ENCODE measurements around the gene DENND1B.
A peak's percentile ranks its signal among the peaks of the same experiment; 100 is the strongest.

Gene DENND1B, protein sequence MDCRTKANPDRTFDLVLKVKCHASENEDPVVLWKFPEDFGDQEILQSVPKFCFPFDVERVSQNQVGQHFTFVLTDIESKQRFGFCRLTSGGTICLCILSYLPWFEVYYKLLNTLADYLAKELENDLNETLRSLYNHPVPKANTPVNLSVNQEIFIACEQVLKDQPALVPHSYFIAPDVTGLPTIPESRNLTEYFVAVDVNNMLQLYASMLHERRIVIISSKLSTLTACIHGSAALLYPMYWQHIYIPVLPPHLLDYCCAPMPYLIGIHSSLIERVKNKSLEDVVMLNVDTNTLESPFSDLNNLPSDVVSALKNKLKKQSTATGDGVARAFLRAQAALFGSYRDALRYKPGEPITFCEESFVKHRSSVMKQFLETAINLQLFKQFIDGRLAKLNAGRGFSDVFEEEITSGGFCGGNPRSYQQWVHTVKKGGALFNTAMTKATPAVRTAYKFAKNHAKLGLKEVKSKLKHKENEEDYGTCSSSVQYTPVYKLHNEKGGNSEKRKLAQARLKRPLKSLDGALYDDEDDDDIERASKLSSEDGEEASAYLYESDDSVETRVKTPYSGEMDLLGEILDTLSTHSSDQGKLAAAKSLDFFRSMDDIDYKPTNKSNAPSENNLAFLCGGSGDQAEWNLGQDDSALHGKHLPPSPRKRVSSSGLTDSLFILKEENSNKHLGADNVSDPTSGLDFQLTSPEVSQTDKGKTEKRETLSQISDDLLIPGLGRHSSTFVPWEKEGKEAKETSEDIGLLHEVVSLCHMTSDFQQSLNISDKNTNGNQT

DNA sequence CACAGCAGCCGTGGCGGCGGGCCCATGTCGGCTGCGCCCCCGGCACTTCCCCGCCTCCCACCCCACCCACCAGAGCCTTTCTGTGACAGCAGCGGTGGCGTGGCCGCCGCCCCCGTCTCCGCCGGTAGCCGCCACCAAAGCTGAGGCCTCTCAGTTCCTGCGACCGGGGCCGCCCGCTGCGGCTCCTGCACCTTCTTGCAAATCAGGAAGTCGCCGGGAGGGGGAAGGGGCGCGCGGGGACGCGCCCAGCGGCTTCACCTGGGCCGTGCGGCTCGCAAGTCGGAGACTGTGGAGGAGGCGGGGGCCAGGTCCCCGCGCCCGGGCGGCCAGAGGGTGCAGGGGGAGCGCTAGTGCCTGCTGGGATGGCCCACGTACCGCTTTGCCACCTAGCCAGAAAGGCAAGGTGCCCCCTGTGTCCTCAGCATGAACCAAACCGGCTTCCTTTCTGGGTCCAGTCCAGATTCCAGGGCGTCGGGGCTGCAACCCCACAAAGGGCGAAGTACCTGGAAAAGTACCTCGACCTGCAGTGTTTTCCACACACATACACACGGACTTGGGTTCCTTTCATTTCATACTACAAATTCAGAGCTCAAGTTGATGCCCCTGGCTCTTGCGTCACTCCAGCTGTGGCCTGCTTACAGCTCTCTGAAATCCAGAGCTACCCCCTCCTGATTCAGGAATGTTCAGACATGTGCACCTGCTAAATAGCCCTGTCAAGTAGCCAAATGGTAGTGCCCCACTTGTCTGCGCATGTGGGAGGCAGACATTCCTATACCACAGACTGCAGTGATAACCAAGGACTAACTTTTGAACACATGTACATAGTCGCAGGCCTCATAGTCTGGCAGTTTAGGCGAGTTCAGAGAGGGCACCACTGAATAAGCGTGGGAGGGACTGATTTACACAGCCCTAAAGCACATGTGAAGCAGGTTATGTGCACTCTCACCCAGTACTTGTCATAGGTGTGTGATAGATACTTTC lies at the start of gene DENND1B:
Gene DENND1B (minus strand): TSS at position 199 of the 981 bp plus-strand sequence. CDS start 325 bp downstream, outside the sequence.
- Mint-ChIP-seq H3K4me1 (ENCODE audit: low read depth) (peaks cover 72% of the 10 kb centered on the region), H3K27me3 (no peaks in the 10 kb centered on the region), H3K36me3 (ENCODE audit: low read depth) (peaks cover 12% of the 10 kb centered on the region), H3K4me3 (peak within 1 kb of the TSS; percentile 92), H3K9me3 (no peaks in the 10 kb centered on the region), H3K27ac (peak within 1 kb of the TSS; percentile 100)

GRCh38 chr1:197814306-197814705 lies 39.0 kb upstream of the DENND1B start:
- Mint-ChIP-seq H3K36me3 (ENCODE audit: low read depth) (no peaks in the 10 kb centered on the region), H3K4me3 (no peak overlapping the region), H3K9me3 (no peaks in the 10 kb centered on the region), H3K27me3 (no peaks in the 10 kb centered on the region), H3K27ac (no peak overlapping the region), H3K4me1 (ENCODE audit: low read depth) (no peaks in the 10 kb centered on the region)

DNA sequence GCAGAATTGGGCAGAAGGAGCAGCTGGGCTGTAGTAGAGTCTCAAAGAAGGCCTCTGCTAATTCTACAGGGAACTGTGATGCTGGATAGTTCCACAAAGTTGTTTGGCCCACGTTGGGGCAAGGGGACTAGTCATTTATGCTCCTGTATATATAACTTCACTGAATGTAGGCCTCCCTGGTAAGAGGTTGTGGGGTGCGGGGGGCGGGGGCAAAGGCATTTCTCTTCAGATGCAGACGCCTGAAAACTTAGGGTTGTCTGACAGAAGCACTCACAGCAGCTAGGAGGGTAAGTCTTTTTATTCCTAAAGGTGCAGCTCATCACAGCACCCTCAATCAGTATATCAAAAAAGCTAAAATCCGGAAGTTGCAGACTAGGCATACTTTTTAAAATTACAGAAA lies 38.5 kb upstream of the DENND1B start:
- Mint-ChIP-seq H3K4me1 (ENCODE audit: low read depth) (no peaks in the 10 kb centered on the region), H3K27ac (no peak overlapping the region), H3K36me3 (ENCODE audit: low read depth) (no peaks in the 10 kb centered on the region), H3K27me3 (no peaks in the 10 kb centered on the region), H3K4me3 (no peak overlapping the region), H3K9me3 (no peaks in the 10 kb centered on the region)

- Mint-ChIP-seq H3K4me1 (ENCODE audit: low read depth) (peaks cover 7% of the 10 kb centered on the region), H3K27me3 (no peaks in the 10 kb centered on the region), H3K4me3 (no peak overlapping the region), H3K27ac (no peak overlapping the region), H3K36me3 (ENCODE audit: low read depth) (no peaks in the 10 kb centered on the region), H3K9me3 (no peaks in the 10 kb centered on the region)
These were observed 36.5 kb upstream of the DENND1B start for GRCh38 chr1:197811769-197812168.

DNA sequence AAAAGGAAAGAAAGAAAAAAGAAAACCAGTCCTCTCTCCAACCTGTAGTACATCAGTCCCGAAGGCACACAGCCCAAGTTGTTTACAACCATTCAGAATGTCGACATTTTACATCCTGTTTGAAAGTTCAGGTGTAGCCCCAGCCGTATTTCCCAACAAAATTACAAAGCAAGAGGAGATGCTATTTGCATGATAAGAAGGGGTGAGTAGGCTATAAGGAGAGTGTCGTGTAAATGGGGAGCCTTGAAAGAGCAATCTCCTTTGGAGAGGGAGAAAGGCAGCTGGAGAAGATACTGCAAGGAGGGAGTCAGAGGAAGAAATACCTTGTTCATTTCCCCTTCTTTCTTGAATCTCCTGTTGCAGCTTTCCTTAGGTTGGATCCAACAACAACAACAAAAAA lies 35.5 kb upstream of the DENND1B start:
- no peaks in the 10 kb centered on the region for H3K36me3 Mint-ChIP-seq (ENCODE audit: low read depth)
- no peaks in the 10 kb centered on the region for H3K9me3 Mint-ChIP-seq
- H3K4me1 Mint-ChIP-seq (ENCODE audit: low read depth) = peaks cover 13% of the 10 kb centered on the region
- no peak overlapping the region for H3K4me3 Mint-ChIP-seq
- no peaks in the 10 kb centered on the region for H3K27me3 Mint-ChIP-seq
- H3K27ac Mint-ChIP-seq = no peak overlapping the region

DNA sequence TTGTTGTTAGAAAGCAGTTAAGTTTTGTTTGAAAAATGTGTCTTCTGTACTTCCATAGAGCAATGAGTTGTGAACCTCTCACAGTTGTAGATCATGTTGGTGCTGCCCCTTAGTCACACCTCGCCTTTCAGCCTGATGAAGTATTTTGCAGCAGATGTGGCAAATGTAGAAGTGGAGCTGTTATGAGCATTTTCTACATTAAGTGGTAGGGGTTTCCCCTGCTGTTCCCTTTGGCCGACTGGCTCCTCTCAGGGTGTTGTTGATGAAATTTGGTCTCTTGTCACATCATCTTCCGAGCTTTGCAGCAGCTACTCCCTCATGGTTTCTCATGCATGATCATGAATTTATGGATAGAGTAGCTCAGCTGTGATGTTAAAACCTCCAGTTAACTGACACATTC lies 33.6 kb upstream of the DENND1B start:
- H3K27me3 Mint-ChIP-seq = no peaks in the 10 kb centered on the region
- no peak overlapping the region for H3K27ac Mint-ChIP-seq
- no peaks in the 10 kb centered on the region for H3K36me3 Mint-ChIP-seq (ENCODE audit: low read depth)
- H3K9me3 Mint-ChIP-seq = no peaks in the 10 kb centered on the region
- H3K4me1 Mint-ChIP-seq (ENCODE audit: low read depth) = peaks cover 13% of the 10 kb centered on the region
- no peak overlapping the region for H3K4me3 Mint-ChIP-seq

DNA sequence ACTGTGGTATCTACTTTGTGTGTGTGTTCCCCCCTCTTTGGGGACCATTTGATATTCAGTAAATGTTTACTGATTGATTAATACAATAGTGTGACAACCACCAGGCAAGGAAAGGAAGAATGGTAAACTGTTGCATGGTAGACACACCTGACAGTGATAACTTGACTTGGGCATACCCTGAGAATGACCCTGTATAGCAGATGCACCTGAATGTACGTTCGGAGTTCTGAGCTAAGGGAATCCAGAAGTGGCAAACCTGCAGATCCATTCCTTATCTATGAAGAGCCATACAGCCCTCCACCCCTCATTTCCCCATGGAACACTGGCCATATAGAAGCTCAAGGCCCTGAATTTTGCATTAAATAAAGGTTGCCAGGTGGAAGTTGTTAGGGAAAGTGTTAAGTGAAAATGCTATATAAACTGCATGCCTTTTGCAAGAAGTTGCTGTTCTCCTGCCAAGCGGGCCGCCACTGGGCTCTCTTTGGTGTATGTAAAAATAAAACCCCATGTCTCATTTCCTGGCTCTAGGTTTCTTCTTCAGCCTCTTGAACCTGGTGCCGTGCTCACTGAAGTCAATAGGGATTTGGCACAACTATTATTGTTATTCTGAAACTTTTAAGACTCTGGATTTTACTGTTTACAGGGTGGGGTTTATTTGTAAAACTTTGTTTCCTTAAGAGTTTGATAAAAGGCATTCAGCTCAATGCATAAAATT lies 32.6 kb upstream of the DENND1B start:
- Mint-ChIP-seq H3K27me3 (no peaks in the 10 kb centered on the region), H3K9me3 (no peaks in the 10 kb centered on the region), H3K27ac (no peak overlapping the region), H3K36me3 (ENCODE audit: low read depth) (no peaks in the 10 kb centered on the region), H3K4me3 (no peak overlapping the region), H3K4me1 (ENCODE audit: low read depth) (peaks cover 13% of the 10 kb centered on the region)

GRCh38 chr1:197807216-197807615 lies 31.9 kb upstream of the DENND1B start:
- Mint-ChIP-seq H3K4me1 (ENCODE audit: low read depth) (peaks cover 13% of the 10 kb centered on the region), H3K27me3 (no peaks in the 10 kb centered on the region), H3K36me3 (ENCODE audit: low read depth) (no peaks in the 10 kb centered on the region), H3K9me3 (no peaks in the 10 kb centered on the region), H3K4me3 (no peak overlapping the region), H3K27ac (no peak overlapping the region)

- Mint-ChIP-seq H3K27ac (no peak overlapping the region), H3K4me3 (no peak overlapping the region), H3K36me3 (ENCODE audit: low read depth) (peaks cover 4% of the 10 kb centered on the region), H3K9me3 (no peaks in the 10 kb centered on the region), H3K27me3 (no peaks in the 10 kb centered on the region), H3K4me1 (ENCODE audit: low read depth) (peaks cover 13% of the 10 kb centered on the region)
These were observed 31.4 kb upstream of the DENND1B start for GRCh38 chr1:197806718-197807117.

GRCh38 chr1:197801684-197802083 lies 26.4 kb upstream of the DENND1B start:
- Mint-ChIP-seq H3K27ac (no peak overlapping the region), H3K27me3 (no peaks in the 10 kb centered on the region), H3K9me3 (peaks cover 10% of the 10 kb centered on the region), H3K4me3 (no peak overlapping the region), H3K4me1 (ENCODE audit: low read depth) (peaks cover 4% of the 10 kb centered on the region), H3K36me3 (ENCODE audit: low read depth) (peaks cover 4% of the 10 kb centered on the region)

DNA sequence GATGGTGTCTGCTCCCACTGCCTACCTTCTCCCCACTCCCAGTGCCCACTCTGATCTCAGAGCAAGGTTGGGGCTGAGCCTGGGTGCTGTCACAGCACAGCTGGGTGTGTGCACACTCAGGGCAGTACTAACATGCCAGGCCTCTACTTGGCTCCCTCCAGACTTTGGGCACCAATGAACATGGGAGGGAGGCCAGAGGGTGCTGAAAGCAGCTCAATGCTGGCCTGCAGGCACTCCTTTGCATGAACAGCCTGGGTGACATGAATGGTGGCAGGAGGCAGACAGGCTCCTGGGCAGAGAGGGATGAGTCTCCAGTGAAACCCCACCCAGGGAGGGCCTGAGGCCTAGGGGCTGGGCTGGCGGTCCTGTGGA lies 25.8 kb upstream of the DENND1B start:
- Mint-ChIP-seq H3K4me3 (no peak overlapping the region), H3K4me1 (ENCODE audit: low read depth) (no peaks in the 10 kb centered on the region), H3K36me3 (ENCODE audit: low read depth) (peaks cover 9% of the 10 kb centered on the region), H3K9me3 (peaks cover 16% of the 10 kb centered on the region), H3K27ac (no peak overlapping the region), H3K27me3 (no peaks in the 10 kb centered on the region)

DNA sequence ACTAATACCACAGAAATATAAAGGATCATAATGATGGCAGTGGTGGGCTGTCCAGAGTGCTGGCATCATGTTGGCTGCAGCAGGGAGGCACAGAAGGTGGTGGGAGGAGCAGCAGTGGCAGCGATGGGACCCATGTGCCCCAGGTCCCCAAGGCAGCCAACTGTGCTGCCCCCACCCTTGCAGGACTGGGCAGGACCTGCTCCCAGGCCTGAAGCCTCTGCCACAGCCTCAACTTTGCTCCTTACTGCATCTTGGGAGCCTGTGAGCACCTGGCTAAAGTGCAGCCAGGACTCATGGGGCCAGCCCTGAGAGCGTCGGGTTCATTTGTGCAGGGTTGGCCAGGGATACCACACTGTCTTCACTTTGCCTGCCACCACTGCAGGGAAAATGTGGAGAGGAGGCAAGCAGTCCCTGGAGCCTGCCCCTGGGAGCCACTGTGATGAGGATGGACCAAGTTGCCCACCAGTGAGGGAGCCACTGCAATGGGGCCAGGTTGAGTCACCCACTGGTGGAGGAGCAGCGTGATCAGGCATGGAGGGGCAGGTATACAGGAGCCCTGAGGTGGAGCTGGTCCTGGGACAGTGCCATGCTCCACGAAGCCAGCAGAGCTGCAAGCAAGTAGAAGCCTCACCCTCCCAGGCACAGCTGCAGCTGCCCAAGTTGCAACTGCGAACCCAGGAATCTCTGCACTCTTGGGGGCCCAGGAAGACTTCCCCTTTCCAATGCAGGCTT lies 25.3 kb upstream of the DENND1B start:
- H3K27me3 Mint-ChIP-seq = no peaks in the 10 kb centered on the region
- H3K4me1 Mint-ChIP-seq (ENCODE audit: low read depth) = no peaks in the 10 kb centered on the region
- no peak overlapping the region for H3K27ac Mint-ChIP-seq
- peaks cover 14% of the 10 kb centered on the region for H3K36me3 Mint-ChIP-seq (ENCODE audit: low read depth)
- peaks cover 20% of the 10 kb centered on the region for H3K9me3 Mint-ChIP-seq
- no peak overlapping the region for H3K4me3 Mint-ChIP-seq

DNA sequence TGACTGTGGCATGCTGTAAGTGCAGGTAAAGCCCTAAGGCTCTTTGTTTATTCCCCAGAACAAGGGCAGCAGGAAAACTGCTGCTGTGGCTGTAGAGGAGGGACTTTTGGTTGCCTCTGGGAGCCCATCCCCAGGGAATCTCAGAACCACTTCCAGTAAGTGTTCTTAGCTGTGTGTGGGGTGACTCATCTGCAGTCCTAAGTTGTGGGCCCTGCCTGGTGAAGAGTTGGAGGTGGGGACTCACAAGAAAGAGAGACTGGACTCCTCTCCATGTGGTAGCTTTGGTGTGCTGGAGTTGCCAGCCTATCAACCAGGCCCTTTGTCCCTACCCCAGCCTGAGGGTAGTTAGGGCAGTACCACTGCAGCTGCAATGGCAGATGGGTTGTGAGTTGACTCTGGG lies 24.0 kb upstream of the DENND1B start:
- Mint-ChIP-seq H3K27me3 (no peaks in the 10 kb centered on the region), H3K9me3 (peaks cover 23% of the 10 kb centered on the region), H3K27ac (no peak overlapping the region), H3K4me3 (no peak overlapping the region), H3K36me3 (ENCODE audit: low read depth) (peaks cover 14% of the 10 kb centered on the region), H3K4me1 (ENCODE audit: low read depth) (no peaks in the 10 kb centered on the region)

GRCh38 chr1:197798492-197798891 lies 23.2 kb upstream of the DENND1B start:
- H3K36me3 Mint-ChIP-seq (ENCODE audit: low read depth) = peaks cover 14% of the 10 kb centered on the region
- H3K4me1 Mint-ChIP-seq (ENCODE audit: low read depth) = no peaks in the 10 kb centered on the region
- H3K27ac Mint-ChIP-seq = no peak overlapping the region
- H3K9me3 Mint-ChIP-seq = peaks cover 23% of the 10 kb centered on the region
- H3K4me3 Mint-ChIP-seq = no peak overlapping the region
- H3K27me3 Mint-ChIP-seq = no peaks in the 10 kb centered on the region

Data from stimulated activated naive CD8-positive, alpha-beta T cell treated with anti-CD3 and anti-CD28 coated beads, Interleukin-15, Interleukin-2, amounts not matched to agents 100 ng/mL and 50 ng/mL, for 24 hours (primary cell).